Activated CD8-positive, alpha-beta T cell treated with anti-CD3 and anti-CD28 coated beads for 36 hours (primary cell): ENCODE measurements around the gene GRIA1. TPM values are rescaled to one million over a fixed set of nuclear protein-coding genes. Genes with fewer than 3 reads are reported as not detected.
"Not testable (repeated sequence)": the region's sequence is repeated elsewhere in the genome, so short reads cannot be mapped to it uniquely, and the experiment has no call there.

Experiments used
- ATAC-seq: fragments of 200-7000 bp; cut with Tn5 transposase; one replicate; pipeline ENCODE4 v1.10.0; 2021; ENCODE audit warnings: mild to moderate bottlenecking, moderate library complexity
- CTCF ChIA-PET: fragments of 350-600 bp; sonication (Branson Sonifier 250); formaldehyde crosslinking; loops from one replicate; lab custom pipeline; 2021; ENCODE audit warnings: antibody characterized with exemption; lab: Charles Lee
- POLR2A ChIA-PET: fragments of 350-600 bp; sonication (Branson Sonifier 250); formaldehyde crosslinking; loops from one replicate; lab custom pipeline; 2021; ENCODE audit warnings: antibody characterized with exemption; lab: Charles Lee
- DNase-seq: peaks from one replicate; pipeline ENCODE4 v3.0.0-alpha.2; 2020
- H3K27ac Mint-ChIP-seq: one replicate; pipeline ENCODE4 v1.8.0; 2021; ENCODE audit warnings: mild to moderate bottlenecking, mixed read lengths
- H3K27me3 Mint-ChIP-seq: one replicate; pipeline ENCODE4 v1.8.0; 2021; ENCODE audit warnings: mixed read lengths
- H3K36me3 Mint-ChIP-seq: one replicate; pipeline ENCODE4 v1.8.0; 2021; ENCODE audit warnings: low read depth, mixed read lengths
- H3K4me1 Mint-ChIP-seq: one replicate; pipeline ENCODE4 v1.8.0; 2021; ENCODE audit warnings: low read depth, mixed read lengths
- H3K4me3 Mint-ChIP-seq: one replicate; pipeline ENCODE4 v1.8.0; 2021; ENCODE audit warnings: mild to moderate bottlenecking, moderate library complexity, mixed read lengths
- H3K9me3 Mint-ChIP-seq: one replicate; pipeline ENCODE4 v1.8.0; 2021; ENCODE audit warnings: mixed read lengths
- intact Hi-C: fragments of 100-400 bp; cut with micrococcal nuclease; formaldehyde crosslinking; loops from one replicate; pipeline ENCODE4 v1.10.0; 2022
- total RNA-seq, 2 experiments: library from RNA; stranded (reverse); gene quantifications; one replicate each; pipeline ENCODE4 v1.2.3, GENCODE V29; 2021
- TF ChIP-seq, protein P1 (sequence below): fragments of 200-600 bp; IDR thresholded peaks from one replicate; pipeline ENCODE4 v1.8.0; 2022; ENCODE audit warnings: antibody characterized with exemption, mild to moderate bottlenecking

GRIA1 gene
- total RNA-seq, 2 experiments from 2014 or later, result not detected

DNA sequence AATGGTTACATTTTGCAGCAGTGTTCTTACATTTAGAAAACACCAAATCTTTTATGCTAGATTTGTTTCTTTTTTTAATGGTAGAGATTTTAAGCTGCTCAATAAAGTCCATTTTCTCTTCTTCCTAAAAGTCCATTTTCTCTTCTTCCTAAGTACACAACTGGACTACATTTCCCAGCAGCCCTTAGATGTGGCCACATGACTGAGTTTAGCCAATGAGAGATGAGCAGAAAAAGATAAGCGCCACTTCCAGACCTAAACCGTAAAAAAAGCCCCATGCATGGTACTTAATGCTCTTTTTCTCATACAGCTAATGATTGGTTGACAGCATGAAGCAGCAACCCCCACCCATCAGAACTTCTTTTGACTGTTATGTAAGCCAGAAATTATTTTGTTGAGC, 341.5 kb downstream of the GRIA1 start:
- H3K4me1 Mint-ChIP-seq, result no peaks in the 10 kb centered on the region
- ChIA-PET CTCF (no interaction called here), POLR2A (no interaction called here)
- peaks cover 2% of the 10 kb centered on the region for H3K9me3 Mint-ChIP-seq
- no peak overlapping the region for H3K27ac Mint-ChIP-seq
- DNase-seq (no peak), ATAC-seq (no peak)
- TF ChIP-seq, protein P1, sequence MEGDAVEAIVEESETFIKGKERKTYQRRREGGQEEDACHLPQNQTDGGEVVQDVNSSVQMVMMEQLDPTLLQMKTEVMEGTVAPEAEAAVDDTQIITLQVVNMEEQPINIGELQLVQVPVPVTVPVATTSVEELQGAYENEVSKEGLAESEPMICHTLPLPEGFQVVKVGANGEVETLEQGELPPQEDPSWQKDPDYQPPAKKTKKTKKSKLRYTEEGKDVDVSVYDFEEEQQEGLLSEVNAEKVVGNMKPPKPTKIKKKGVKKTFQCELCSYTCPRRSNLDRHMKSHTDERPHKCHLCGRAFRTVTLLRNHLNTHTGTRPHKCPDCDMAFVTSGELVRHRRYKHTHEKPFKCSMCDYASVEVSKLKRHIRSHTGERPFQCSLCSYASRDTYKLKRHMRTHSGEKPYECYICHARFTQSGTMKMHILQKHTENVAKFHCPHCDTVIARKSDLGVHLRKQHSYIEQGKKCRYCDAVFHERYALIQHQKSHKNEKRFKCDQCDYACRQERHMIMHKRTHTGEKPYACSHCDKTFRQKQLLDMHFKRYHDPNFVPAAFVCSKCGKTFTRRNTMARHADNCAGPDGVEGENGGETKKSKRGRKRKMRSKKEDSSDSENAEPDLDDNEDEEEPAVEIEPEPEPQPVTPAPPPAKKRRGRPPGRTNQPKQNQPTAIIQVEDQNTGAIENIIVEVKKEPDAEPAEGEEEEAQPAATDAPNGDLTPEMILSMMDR, result no peak
- no peak overlapping the region for H3K4me3 Mint-ChIP-seq
- intact Hi-C loops, result no loop called here
- no peaks in the 10 kb centered on the region for H3K36me3 Mint-ChIP-seq
- H3K27me3 Mint-ChIP-seq, result peaks cover 3% of the 10 kb centered on the region

DNA sequence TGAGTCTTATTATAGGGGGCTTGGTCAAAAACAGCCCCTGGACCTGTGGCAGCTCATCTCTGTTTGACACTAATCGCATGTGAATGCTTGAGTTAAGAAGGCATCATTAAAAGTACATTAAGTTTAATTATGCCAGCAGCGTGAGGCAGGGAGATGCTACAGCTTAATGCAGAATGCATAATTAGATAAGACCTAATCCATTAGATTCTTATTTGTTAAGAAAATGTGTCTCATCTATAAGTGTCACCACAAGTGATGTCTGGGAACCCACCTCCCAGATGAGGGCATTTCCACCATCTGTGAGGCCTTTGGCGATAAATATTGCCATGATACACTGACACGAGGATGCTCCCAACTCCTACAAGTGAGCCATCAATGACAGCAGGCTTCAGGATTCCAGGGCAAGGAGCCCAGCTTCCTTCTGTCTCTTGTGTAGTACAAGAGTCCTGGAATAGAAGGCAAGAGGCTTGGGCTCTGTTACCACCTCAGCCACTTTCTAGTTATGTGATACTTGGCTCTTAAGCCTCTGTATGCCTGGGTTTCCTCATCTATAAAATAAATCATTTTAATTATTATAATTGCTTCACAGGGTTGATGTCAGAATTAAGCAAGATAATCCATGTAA, 345.5 kb downstream of the GRIA1 start:
- TF ChIP-seq, protein P1, result no peak
- CTCF ChIA-PET, result no interaction called here
- Mint-ChIP-seq H3K4me1 (no peaks in the 10 kb centered on the region), H3K4me3 (no peak overlapping the region), H3K9me3 (no peaks in the 10 kb centered on the region), H3K36me3 (no peaks in the 10 kb centered on the region), H3K27me3 (peaks cover 2% of the 10 kb centered on the region), H3K27ac (no peak overlapping the region)
- POLR2A ChIA-PET, result no interaction called here
- no peak for ATAC-seq
- no peak for DNase-seq
- intact Hi-C loops, result no loop called here

- H3K4me3 Mint-ChIP-seq, intact Hi-C loops, POLR2A ChIA-PET, H3K36me3 Mint-ChIP-seq, DNase-seq, ATAC-seq, H3K27ac Mint-ChIP-seq, H3K4me1 Mint-ChIP-seq, H3K9me3 Mint-ChIP-seq, H3K27me3 Mint-ChIP-seq, CTCF ChIA-PET: not testable (repeated sequence)
Measured at GRCh38 chr5:153849303-153850113, 359.0 kb downstream of the GRIA1 start.

GRCh38 chr5:153860195-153860886, 369.9 kb downstream of the GRIA1 start:
- DNase-seq, result no peak
- ATAC-seq, result no peak

GRCh38 chr5:153862906-153863305, 372.4 kb downstream of the GRIA1 start:
- H3K36me3 Mint-ChIP-seq, CTCF ChIA-PET, H3K27ac Mint-ChIP-seq, H3K27me3 Mint-ChIP-seq, H3K9me3 Mint-ChIP-seq, H3K4me3 Mint-ChIP-seq, ATAC-seq, DNase-seq, POLR2A ChIA-PET, H3K4me1 Mint-ChIP-seq, intact Hi-C loops: not testable (repeated sequence)

More at GRCh38 chr5:153860195-153860886, 369.9 kb downstream of the GRIA1 start:
- Mint-ChIP-seq H3K4me3 (no peak overlapping the region), H3K36me3 (no peaks in the 10 kb centered on the region), H3K4me1 (no peaks in the 10 kb centered on the region), H3K9me3 (no peaks in the 10 kb centered on the region), H3K27ac (no peak overlapping the region), H3K27me3 (peaks cover 3% of the 10 kb centered on the region)
- POLR2A ChIA-PET, result no interaction called here
- intact Hi-C loops, result no loop called here
- TF ChIP-seq, protein P1, result no peak
- CTCF ChIA-PET, result no interaction called here
